Measurements from ENCODE around the gene SART1. TPM values are rescaled to one million over a fixed set of nuclear protein-coding genes. Genes with fewer than 3 reads are reported as not detected.

SART1 gene
- total and polyA plus RNA-seq, 4 donors = 13.6 to 24.3 (median 15.1) TPM

DNA sequence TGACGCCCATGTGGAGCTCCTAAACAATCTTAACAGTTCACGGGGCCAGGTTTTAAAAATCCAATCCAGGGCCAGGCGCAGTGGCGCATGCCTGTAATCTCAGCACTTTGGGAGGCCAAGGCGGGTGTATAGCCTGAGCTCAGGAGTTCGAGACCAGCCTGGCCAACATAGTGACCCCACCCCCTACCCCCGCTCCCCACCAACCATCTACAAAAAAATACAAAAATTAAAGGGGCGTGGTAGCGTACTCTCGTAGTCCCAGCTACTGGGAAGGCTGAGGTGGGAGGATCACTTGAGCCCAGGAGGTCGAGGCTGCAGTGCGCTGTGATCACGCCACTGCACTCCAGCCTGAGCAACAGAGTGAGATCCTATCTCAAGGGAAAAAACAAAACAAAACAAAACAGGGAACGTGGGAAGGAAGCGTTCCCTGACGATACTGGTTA, 689 bp upstream of the SART1 start:
- no peak for DNase-seq (ENCODE audit: low spot score)
- peaks cover 5 to 17% (median 10%) of the 10 kb centered on the region in 4 donors for H3K36me3 ChIP-seq (ENCODE audit: control insufficient read depth in 4 of 4, insufficient read depth in 3 of 4, low read depth in 1 of 4, low read length in 3 of 4)
- 53% methylated on average over 16 of the region's 16 CpGs for WGBS
- peaks cover 5 to 21% (median 18%) of the 10 kb centered on the region in 4 donors for H3K4me1 ChIP-seq (ENCODE audit: control insufficient read depth in 4 of 4, insufficient read depth in 4 of 4, low read length in 3 of 4)
- no peaks in the 10 kb centered on the region for H3K9me3 ChIP-seq (ENCODE audit: control insufficient read depth in 4 of 4, low read length in 3 of 4)
- no peaks in the 10 kb centered on the region for H3K27me3 ChIP-seq (ENCODE audit: control insufficient read depth in 4 of 4, insufficient read depth in 4 of 4, low read length in 3 of 4)
- peak overlapping the region; percentile 59 to 98 for H3K9ac ChIP-seq (ENCODE audit: low read depth in 1 of 2, low read length in 2 of 2)
- H3K4me3 ChIP-seq (ENCODE audit: low read depth in 1 of 3, low read length in 3 of 3) = peak overlapping the region; percentile 81 to 97 (median 87)
- TF ChIP-seq, protein P1, sequence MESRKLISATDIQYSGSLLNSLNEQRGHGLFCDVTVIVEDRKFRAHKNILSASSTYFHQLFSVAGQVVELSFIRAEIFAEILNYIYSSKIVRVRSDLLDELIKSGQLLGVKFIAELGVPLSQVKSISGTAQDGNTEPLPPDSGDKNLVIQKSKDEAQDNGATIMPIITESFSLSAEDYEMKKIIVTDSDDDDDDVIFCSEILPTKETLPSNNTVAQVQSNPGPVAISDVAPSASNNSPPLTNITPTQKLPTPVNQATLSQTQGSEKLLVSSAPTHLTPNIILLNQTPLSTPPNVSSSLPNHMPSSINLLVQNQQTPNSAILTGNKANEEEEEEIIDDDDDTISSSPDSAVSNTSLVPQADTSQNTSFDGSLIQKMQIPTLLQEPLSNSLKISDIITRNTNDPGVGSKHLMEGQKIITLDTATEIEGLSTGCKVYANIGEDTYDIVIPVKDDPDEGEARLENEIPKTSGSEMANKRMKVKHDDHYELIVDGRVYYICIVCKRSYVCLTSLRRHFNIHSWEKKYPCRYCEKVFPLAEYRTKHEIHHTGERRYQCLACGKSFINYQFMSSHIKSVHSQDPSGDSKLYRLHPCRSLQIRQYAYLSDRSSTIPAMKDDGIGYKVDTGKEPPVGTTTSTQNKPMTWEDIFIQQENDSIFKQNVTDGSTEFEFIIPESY (IDR thresholded peaks at IDR 0.05) = no peak
- TF ChIP-seq RAD21 (IDR thresholded peaks at IDR 0.05) (no peak), HNF4A (conservative IDR thresholded peaks at IDR 0.05) (no peak), GABPA (IDR thresholded peaks at IDR 0.05 in 1 of 2, conservative IDR thresholded peaks at IDR 0.05 in 1 of 2) (no peak), YY1 (IDR thresholded peaks at IDR 0.05) (no peak), REST (IDR thresholded peaks at IDR 0.05) (no peak), JUND (IDR thresholded peaks at IDR 0.05) (no peak), FOXA1 (IDR thresholded peaks at IDR 0.05) (no peak), FOXA2 (IDR thresholded peaks at IDR 0.05) (no peak)
- TF ChIP-seq, protein P2, sequence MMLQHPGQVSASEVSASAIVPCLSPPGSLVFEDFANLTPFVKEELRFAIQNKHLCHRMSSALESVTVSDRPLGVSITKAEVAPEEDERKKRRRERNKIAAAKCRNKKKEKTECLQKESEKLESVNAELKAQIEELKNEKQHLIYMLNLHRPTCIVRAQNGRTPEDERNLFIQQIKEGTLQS (IDR thresholded peaks at IDR 0.05) = no peak
- H3K27ac ChIP-seq (ENCODE audit: low read depth in 1 of 2, low read length in 2 of 2) = peak overlapping the region; percentile 49 to 88

DNA sequence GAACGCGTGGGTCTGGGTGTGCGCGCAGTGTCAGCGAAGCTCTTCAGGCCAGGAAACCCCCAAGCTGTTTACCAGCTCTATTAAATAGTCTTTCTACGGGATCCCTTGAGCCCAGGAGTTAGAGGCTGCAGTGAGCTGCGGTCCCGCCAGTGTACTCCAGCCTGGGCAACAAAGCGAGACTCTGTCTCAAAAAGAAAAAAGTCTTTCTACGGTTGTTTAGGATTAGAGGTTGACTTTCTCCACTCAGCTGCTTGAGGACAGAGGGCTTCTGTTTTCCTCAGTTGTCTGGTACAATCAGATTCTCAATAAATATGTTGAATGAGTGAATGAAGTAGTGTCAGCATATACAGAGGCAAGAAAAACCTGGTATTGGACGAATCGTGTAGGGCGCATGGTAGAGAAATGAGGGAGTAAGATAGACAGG, 619 bp downstream of the SART1 start:
- Histone ChIP-seq H3K9me3 (ENCODE audit: control insufficient read depth in 4 of 4, low read length in 3 of 4) (no peaks in the 10 kb centered on the region), H3K9ac (ENCODE audit: low read depth in 1 of 2, low read length in 2 of 2) (peak overlapping the region in 1 of 2 donors; percentile 83), H3K27ac (ENCODE audit: low read depth in 1 of 2, low read length in 2 of 2) (no peak overlapping the region), H3K27me3 (ENCODE audit: control insufficient read depth in 4 of 4, insufficient read depth in 4 of 4, low read length in 3 of 4) (no peaks in the 10 kb centered on the region), H3K4me3 (ENCODE audit: low read depth in 1 of 3, low read length in 3 of 3) (peak overlapping the region; percentile 81 to 88 (median 87)), H3K4me1 (ENCODE audit: control insufficient read depth in 4 of 4, insufficient read depth in 4 of 4, low read length in 3 of 4) (peaks cover 5 to 21% (median 18%) of the 10 kb centered on the region in 4 donors), H3K36me3 (ENCODE audit: control insufficient read depth in 4 of 4, insufficient read depth in 3 of 4, low read depth in 1 of 4, low read length in 3 of 4) (peaks cover 15 to 30% (median 18%) of the 10 kb centered on the region in 4 donors)
- 8% methylated on average over 13 of the region's 13 CpGs for WGBS
- DNase-seq (ENCODE audit: low spot score) = no peak
- TF ChIP-seq TAF1 (conservative IDR thresholded peaks at IDR 0.05) (no peak), JUND (IDR thresholded peaks at IDR 0.05) (no peak), NR2F2 (IDR thresholded peaks at IDR 0.05) (no peak), RAD21 (IDR thresholded peaks at IDR 0.05) (no peak), FOXA1 (IDR thresholded peaks at IDR 0.05) (no peak), FOXA2 (IDR thresholded peaks at IDR 0.05) (no peak), GABPA (IDR thresholded peaks at IDR 0.05 in 1 of 2, conservative IDR thresholded peaks at IDR 0.05 in 1 of 2) (no peak), SP1 (IDR thresholded peaks at IDR 0.05) (no peak), YY1 (IDR thresholded peaks at IDR 0.05) (no peak), EGR1 (IDR thresholded peaks at IDR 0.05; ENCODE audit: low read depth in 2 of 2) (no peak), HNF4G (IDR thresholded peaks at IDR 0.05) (no peak), HNF4A (conservative IDR thresholded peaks at IDR 0.05) (no peak), REST (IDR thresholded peaks at IDR 0.05) (no peak)
- TF ChIP-seq, protein P3, sequence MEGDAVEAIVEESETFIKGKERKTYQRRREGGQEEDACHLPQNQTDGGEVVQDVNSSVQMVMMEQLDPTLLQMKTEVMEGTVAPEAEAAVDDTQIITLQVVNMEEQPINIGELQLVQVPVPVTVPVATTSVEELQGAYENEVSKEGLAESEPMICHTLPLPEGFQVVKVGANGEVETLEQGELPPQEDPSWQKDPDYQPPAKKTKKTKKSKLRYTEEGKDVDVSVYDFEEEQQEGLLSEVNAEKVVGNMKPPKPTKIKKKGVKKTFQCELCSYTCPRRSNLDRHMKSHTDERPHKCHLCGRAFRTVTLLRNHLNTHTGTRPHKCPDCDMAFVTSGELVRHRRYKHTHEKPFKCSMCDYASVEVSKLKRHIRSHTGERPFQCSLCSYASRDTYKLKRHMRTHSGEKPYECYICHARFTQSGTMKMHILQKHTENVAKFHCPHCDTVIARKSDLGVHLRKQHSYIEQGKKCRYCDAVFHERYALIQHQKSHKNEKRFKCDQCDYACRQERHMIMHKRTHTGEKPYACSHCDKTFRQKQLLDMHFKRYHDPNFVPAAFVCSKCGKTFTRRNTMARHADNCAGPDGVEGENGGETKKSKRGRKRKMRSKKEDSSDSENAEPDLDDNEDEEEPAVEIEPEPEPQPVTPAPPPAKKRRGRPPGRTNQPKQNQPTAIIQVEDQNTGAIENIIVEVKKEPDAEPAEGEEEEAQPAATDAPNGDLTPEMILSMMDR (IDR thresholded peaks at IDR 0.05; ENCODE audit: low read depth, low read length, missing input control) = no peak
- TF ChIP-seq, protein P2 (IDR thresholded peaks at IDR 0.05) = no peak
- TF ChIP-seq, protein P4, sequence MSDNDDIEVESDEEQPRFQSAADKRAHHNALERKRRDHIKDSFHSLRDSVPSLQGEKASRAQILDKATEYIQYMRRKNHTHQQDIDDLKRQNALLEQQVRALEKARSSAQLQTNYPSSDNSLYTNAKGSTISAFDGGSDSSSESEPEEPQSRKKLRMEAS (IDR thresholded peaks at IDR 0.05) = no peak
- TF ChIP-seq, protein P1 (IDR thresholded peaks at IDR 0.05) = no peak
